Ovary (tissue), 3 donors: ENCODE data around the gene AGR3.

Experiments
- POLR2A ChIP-seq: fragments of 450-650 bp; IDR thresholded peaks from one replicate; pipeline ENCODE4 v1.6.1; 2017; ENCODE audit warnings: antibody characterized with exemption, mild to moderate bottlenecking, moderate library complexity
- TF ChIP-seq, protein P1 (sequence below), 3 donors: fragments of 450-650 bp in 2 of 3; fragments of 200-600 bp in 1 of 3; IDR thresholded peaks; one replicate each; pipeline versions ENCODE4 v1.5.1 to v1.8.0; 2016 to 2022; ENCODE audit warnings: antibody characterized with exemption in 3 of 3, mild to moderate bottlenecking in 1 of 3
- donor health status: DM: no; HTN: no; CAD: no.

DNA sequence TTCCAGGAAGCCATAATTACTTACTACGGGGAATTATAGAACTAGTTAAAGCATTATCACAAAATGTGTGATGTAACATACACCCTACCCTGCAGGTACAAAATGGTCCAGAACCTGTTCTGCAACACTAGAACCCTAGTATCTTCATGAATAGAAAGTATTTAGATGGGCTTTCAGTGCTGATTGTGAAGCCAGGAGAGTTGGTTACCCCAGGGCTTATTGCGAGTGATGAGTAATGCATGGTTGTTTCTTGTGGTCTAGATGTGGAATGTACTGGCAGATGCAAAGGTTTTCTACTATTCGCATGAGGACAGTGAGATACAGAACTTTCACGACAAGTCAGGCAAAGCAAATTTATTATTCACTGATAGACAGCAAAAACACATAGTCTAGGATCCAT, 33.6 kb upstream of the AGR3 start:
- TF ChIP-seq, protein P1, sequence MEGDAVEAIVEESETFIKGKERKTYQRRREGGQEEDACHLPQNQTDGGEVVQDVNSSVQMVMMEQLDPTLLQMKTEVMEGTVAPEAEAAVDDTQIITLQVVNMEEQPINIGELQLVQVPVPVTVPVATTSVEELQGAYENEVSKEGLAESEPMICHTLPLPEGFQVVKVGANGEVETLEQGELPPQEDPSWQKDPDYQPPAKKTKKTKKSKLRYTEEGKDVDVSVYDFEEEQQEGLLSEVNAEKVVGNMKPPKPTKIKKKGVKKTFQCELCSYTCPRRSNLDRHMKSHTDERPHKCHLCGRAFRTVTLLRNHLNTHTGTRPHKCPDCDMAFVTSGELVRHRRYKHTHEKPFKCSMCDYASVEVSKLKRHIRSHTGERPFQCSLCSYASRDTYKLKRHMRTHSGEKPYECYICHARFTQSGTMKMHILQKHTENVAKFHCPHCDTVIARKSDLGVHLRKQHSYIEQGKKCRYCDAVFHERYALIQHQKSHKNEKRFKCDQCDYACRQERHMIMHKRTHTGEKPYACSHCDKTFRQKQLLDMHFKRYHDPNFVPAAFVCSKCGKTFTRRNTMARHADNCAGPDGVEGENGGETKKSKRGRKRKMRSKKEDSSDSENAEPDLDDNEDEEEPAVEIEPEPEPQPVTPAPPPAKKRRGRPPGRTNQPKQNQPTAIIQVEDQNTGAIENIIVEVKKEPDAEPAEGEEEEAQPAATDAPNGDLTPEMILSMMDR (IDR thresholded peaks at IDR 0.05): no peak
- TF ChIP-seq POLR2A: no peak
